ENCODE data around the gene AGAP2. TPM values are rescaled to one million over a fixed set of nuclear protein-coding genes. Genes with fewer than 3 reads are reported as not detected.

The AGAP2 gene
- total RNA-seq, 2 experiments from 2014 or later = 21.0 to 21.2 TPM

- ATAC-seq (ENCODE audit: poor library complexity) = no peak
- H3K4me3 ChIP-seq (ENCODE audit: low read length) = peak overlapping the region; percentile 61
- H3K36me3 ChIP-seq (ENCODE audit: insufficient read depth, low read length) = peaks cover 25% of the 10 kb centered on the region
- Mint-ChIP-seq H3K36me3 (ENCODE audit: low read depth) (peaks cover 51% of the 10 kb centered on the region), H3K27ac (peak overlapping the region; percentile 87), H3K27me3 (no peaks in the 10 kb centered on the region), H3K9me3 (no peaks in the 10 kb centered on the region), H3K4me1 (ENCODE audit: low read depth) (peaks cover 65% of the 10 kb centered on the region), H3K4me3 (peak overlapping the region; percentile 89)
- intact Hi-C loops (cut with DNase I, micrococcal nuclease) = loop anchor here (5.0 kb wide), 3 partner anchors 93 to 277 kb away; partner anchors contain the start of genes ARHGAP9 (in 1 of the 2), CTDSP2 (in 1 of the 2), DDIT3 (in 1 of the 2) and MBD6 (in 1 of the 2)
- ChIA-PET CTCF (no interaction called here), POLR2A (interaction anchor here (0.6 to 4.1 kb wide), 5 partner anchors 9 to 187 kb away, joined by 3 to 28 read pairs (median 4); partner anchors contain the start of genes EEF1AKMT3, METTL1, OS9 and TSPAN31)
- H3K9me3 ChIP-seq (ENCODE audit: control insufficient read depth in 1 of 2, insufficient read depth in 1 of 2, low read length in 2 of 2) = no peaks in the 10 kb centered on the region
- peak in 2 of 14 experiments; percentile 16 to 28 for DNase-seq
- H3K27me3 ChIP-seq (ENCODE audit: control insufficient read depth in 1 of 2, insufficient read depth in 2 of 2, low read length in 2 of 2) = no peaks in the 10 kb centered on the region
- no peak for TF ChIP-seq CTCF (IDR thresholded peaks at IDR 0.05)
- H3K27ac ChIP-seq (ENCODE audit: low read depth in 1 of 2, low read length in 2 of 2) = peak overlapping the region; percentile 56 to 75
- peaks cover 57% of the 10 kb centered on the region for H3K4me1 ChIP-seq (ENCODE audit: insufficient read depth, low read length)
Observed at GRCh38 chr12:57753756-57754337, 15.3 kb upstream of the AGAP2 start.

DNA sequence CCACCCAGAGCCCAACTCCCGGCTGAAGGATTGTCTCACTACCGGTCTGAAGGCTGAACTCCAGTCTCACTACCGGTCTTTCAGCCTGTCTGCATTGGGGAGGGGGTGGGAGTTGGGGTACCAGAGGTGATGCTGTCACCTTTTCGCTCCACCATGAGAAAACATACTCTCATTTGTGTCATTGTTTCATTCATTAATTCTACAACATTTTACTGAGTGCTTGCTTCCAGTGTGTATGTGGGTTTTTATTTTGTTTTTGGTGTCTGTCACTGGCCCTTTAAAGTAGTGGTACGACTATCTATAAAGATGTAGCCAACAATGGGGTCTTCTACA is 14.1 kb upstream of the AGAP2 start:
- no peak for ATAC-seq (ENCODE audit: poor library complexity)
- no peaks in the 10 kb centered on the region for H3K27me3 ChIP-seq (ENCODE audit: control insufficient read depth in 1 of 2, insufficient read depth in 2 of 2, low read length in 2 of 2)
- no peaks in the 10 kb centered on the region for H3K9me3 ChIP-seq (ENCODE audit: control insufficient read depth in 1 of 2, insufficient read depth in 1 of 2, low read length in 2 of 2)
- no peaks in the 10 kb centered on the region for H3K9me3 Mint-ChIP-seq
- peak overlapping the region; percentile 89 for H3K4me3 Mint-ChIP-seq
- intact Hi-C loops (cut with DNase I, micrococcal nuclease) = loop anchor here (1.0 to 5.0 kb wide), 4 partner anchors 11 to 275 kb away; partner anchors contain the start of genes ARHGAP9 (in 1 of the 2), CTDSP2 (in 1 of the 2), DDIT3 (in 1 of the 2) and MBD6 (in 1 of the 2)
- ChIA-PET CTCF (no interaction called here), POLR2A (interaction anchor here (1.0 to 1.2 kb wide), 5 partner anchors 11 to 32 kb away, joined by 3 to 9 read pairs (median 3); partner anchors contain the start of genes CYP27B1, EEF1AKMT3 and METTL1)
- no peaks in the 10 kb centered on the region for H3K27me3 Mint-ChIP-seq
- no peak for TF ChIP-seq CTCF (IDR thresholded peaks at IDR 0.05)
- peaks cover 56% of the 10 kb centered on the region for H3K4me1 ChIP-seq (ENCODE audit: insufficient read depth, low read length)
- H3K4me3 ChIP-seq (ENCODE audit: low read length) = peak overlapping the region; percentile 12
- peak overlapping the region; percentile 73 to 86 for H3K27ac ChIP-seq (ENCODE audit: low read depth in 1 of 2, low read length in 2 of 2)
- DNase-seq = no peak
- peak overlapping the region; percentile 87 for H3K27ac Mint-ChIP-seq
- peaks cover 59% of the 10 kb centered on the region for H3K4me1 Mint-ChIP-seq (ENCODE audit: low read depth)
- H3K36me3 ChIP-seq (ENCODE audit: insufficient read depth, low read length) = peaks cover 23% of the 10 kb centered on the region
- peaks cover 51% of the 10 kb centered on the region for H3K36me3 Mint-ChIP-seq (ENCODE audit: low read depth)

DNA sequence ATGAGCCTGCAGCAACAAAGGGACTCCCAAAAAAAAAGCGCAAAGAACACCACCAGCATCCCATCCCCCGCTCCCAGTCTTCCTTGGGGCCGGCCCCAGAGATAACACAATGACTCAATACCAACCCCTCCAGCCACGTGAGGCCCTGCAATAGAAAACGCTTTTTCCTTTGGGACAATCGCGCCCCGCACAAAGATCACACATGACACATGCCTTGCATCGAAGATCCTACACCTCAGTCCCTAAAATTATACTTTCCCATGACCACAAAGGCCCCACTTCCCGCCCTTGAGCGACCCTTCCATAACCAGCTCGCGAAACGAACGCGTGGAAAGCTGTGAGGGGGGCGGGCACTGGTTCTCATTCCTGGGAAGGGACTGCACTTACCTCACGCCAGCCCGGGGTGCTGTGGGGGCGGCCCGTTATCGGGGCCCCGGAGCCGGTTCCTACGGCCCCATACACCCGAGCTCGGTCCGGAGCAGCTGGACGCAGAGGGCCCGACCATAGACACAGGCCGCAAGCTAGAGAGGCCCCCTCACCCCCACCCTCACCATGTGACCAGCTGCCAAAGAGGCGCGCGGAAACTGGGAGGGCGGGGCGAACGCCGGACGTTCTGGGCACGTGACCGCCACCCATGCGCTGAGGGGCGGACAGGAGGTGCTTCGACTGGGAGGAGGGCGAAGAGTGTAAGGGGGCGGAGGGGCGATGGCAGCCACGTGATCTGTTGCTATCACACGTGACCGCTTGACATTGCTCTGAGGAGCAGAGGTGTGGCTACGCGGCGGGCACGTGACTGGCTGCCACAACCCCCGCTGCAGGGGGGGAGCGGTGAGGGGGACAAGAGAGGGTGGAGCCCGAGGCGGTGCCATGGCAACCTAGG is 13.5 kb upstream of the AGAP2 start, which contains the start of gene CDK4:
Gene CDK4, minus strand, starts transcription at position 523 of the 880 bp plus-strand sequence. CDS start 593 bp downstream, outside the sequence.
- TF ChIP-seq CTCF (IDR thresholded peaks at IDR 0.05) = no peak
- Histone ChIP-seq H3K27ac (ENCODE audit: low read depth in 1 of 2, low read length in 2 of 2) (peak within 1 kb of the TSS; percentile 74 to 86), H3K36me3 (ENCODE audit: insufficient read depth, low read length) (peaks cover 28% of the 10 kb centered on the region), H3K27me3 (ENCODE audit: control insufficient read depth in 1 of 2, insufficient read depth in 2 of 2, low read length in 2 of 2) (no peaks in the 10 kb centered on the region), H3K4me3 (ENCODE audit: low read length) (peak within 1 kb of the TSS; percentile 66), H3K4me1 (ENCODE audit: insufficient read depth, low read length) (peaks cover 54% of the 10 kb centered on the region), H3K9me3 (ENCODE audit: control insufficient read depth in 1 of 2, insufficient read depth in 1 of 2, low read length in 2 of 2) (no peaks in the 10 kb centered on the region)
- ATAC-seq (ENCODE audit: poor library complexity) (peak; percentile 75), DNase-seq (peak; percentile 97 to 100 (median 98))
- intact Hi-C loops (cut with DNase I, micrococcal nuclease) = loop anchor here (1.0 to 5.0 kb wide), 4 partner anchors 11 to 275 kb away; partner anchors contain the start of genes ARHGAP9 (in 1 of the 2), CTDSP2 (in 1 of the 2), DDIT3 (in 1 of the 2) and MBD6 (in 1 of the 2)
- ChIA-PET POLR2A (interaction anchor here (0.6 to 1.2 kb wide), 9 partner anchors 11 to 1787 kb away, joined by 3 to 9 read pairs (median 3); partner anchors contain the start of genes CYP27B1, DDIT3, EEF1AKMT3 and METTL1), CTCF (interaction anchor here (0.8 kb wide), 1 partner anchor 169 kb away, joined by 3 read pairs; no protein-coding TSS in a partner anchor)
- H3K9me3 Mint-ChIP-seq = no peaks in the 10 kb centered on the region
- peaks cover 55% of the 10 kb centered on the region for H3K36me3 Mint-ChIP-seq (ENCODE audit: low read depth)
- H3K27ac Mint-ChIP-seq = peak within 1 kb of the TSS; percentile 87
- peak within 1 kb of the TSS; percentile 89 for H3K4me3 Mint-ChIP-seq
- H3K4me1 Mint-ChIP-seq (ENCODE audit: low read depth) = peaks cover 62% of the 10 kb centered on the region
- no peaks in the 10 kb centered on the region for H3K27me3 Mint-ChIP-seq

Data from CD4-positive, alpha-beta T cell (primary cell).